ENCODE measurements around the gene COPS6.

The COPS6 gene

GRCh38 chr7:100132126-100132525, 43.4 kb downstream of the COPS6 start:
- no peak for TF ChIP-seq POLR2A (IDR thresholded peaks at IDR 0.05; ENCODE audit: low read depth, low read length)
- DNase-seq (ENCODE audit: insufficient read length, low spot score) (no peak), FAIRE-seq (no peak)

GRCh38 chr7:100132697-100133151, 44.0 kb downstream of the COPS6 start:
- FAIRE-seq: peak; percentile 94
- TF ChIP-seq POLR2AphosphoS5 (IDR thresholded peaks at IDR 0.05; ENCODE audit: low read depth, low read length): no peak
- no peak for TF ChIP-seq POLR2A (IDR thresholded peaks at IDR 0.05; ENCODE audit: low read depth, low read length)
- no peak for TF ChIP-seq TAF1 (IDR thresholded peaks at IDR 0.05; ENCODE audit: low read depth, low read length)
- no peak for TF ChIP-seq SPI1 (IDR thresholded peaks at IDR 0.05; ENCODE audit: low read depth, low read length)
- TF ChIP-seq PAX5 (IDR thresholded peaks at IDR 0.05; ENCODE audit: insufficient read depth, low read length, severe bottlenecking): no peak
- no peak for TF ChIP-seq POU2F2 (IDR thresholded peaks at IDR 0.05; ENCODE audit: low read depth, low read length)
- DNase-seq (ENCODE audit: insufficient read length, low spot score): no peak

- no peak for TF ChIP-seq POLR2AphosphoS5 (IDR thresholded peaks at IDR 0.05; ENCODE audit: low read depth, low read length)
- no peak for TF ChIP-seq SPI1 (IDR thresholded peaks at IDR 0.05; ENCODE audit: low read depth, low read length)
- no peak for TF ChIP-seq PAX5 (IDR thresholded peaks at IDR 0.05; ENCODE audit: insufficient read depth, low read length, severe bottlenecking)
- TF ChIP-seq TAF1 (IDR thresholded peaks at IDR 0.05; ENCODE audit: low read depth, low read length): no peak
- TF ChIP-seq POU2F2 (IDR thresholded peaks at IDR 0.05; ENCODE audit: low read depth, low read length): no peak
- TF ChIP-seq POLR2A (IDR thresholded peaks at IDR 0.05; ENCODE audit: low read depth, low read length): no peak
- DNase-seq (ENCODE audit: insufficient read length, low spot score) (no peak), FAIRE-seq (peak; percentile 88)
Measured at GRCh38 chr7:100137851-100138760, 49.3 kb downstream of the COPS6 start.

GRCh38 chr7:100141555-100141949, 52.8 kb downstream of the COPS6 start:
- TF ChIP-seq PAX5 (IDR thresholded peaks at IDR 0.05; ENCODE audit: insufficient read depth, low read length, severe bottlenecking) (no peak), POLR2A (IDR thresholded peaks at IDR 0.05; ENCODE audit: low read depth, low read length) (no peak), SPI1 (IDR thresholded peaks at IDR 0.05; ENCODE audit: low read depth, low read length) (no peak), POU2F2 (IDR thresholded peaks at IDR 0.05; ENCODE audit: low read depth, low read length) (no peak), TAF1 (IDR thresholded peaks at IDR 0.05; ENCODE audit: low read depth, low read length) (no peak), POLR2AphosphoS5 (IDR thresholded peaks at IDR 0.05; ENCODE audit: low read depth, low read length) (no peak)
- FAIRE-seq (peak; percentile 75), DNase-seq (ENCODE audit: insufficient read length, low spot score) (no peak)
